ENCODE measurements around the gene OXLD1.
"Not testable (repeated sequence)": the region's sequence is repeated elsewhere in the genome, so short reads cannot be mapped to it uniquely, and the experiment has no call there.

The OXLD1 gene

DNA sequence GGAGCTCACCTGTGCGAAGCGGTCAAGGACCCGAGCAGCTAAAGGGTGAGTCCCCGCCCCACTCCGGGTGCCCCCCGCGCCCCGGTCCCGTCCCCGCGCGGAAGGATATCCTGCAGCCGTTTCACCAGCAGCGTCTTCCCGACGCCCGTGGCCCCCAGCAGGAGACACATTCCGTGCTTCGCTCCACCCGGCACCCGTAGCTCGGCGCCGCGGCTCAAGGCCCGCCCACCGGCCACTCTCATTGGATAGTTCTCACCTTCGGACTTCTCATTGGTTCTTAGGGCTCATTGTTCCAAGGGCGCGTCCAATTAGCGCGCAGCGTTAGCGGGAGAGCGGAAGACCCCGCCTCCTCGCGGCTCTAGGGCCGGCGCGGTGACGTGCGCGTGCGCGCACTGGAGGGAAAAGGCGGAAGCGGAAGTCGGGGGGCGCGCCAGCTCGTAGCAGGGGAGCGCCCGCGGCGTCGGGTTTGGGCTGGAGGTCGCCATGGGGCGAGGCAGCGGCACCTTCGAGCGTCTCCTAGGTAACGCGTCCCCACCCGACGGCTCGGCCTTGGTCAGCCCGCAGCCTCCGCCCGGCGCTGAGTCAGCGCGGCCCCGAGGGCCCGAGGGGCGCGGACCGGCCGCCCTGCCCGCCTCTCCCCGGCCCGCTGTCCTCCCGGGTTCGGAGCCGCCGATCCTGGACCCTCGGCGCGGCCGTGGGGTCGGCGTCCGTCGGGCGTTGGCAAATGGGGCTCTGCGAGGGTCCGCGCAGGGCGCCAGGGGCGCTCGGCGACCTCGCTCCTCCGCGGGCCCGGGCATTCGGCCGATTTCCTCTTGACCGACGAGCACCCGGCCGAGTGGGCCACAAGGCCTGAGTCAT, 17.4 kb upstream of the OXLD1 start, which contains the start of the genes ARL16 and HGS:
Gene ARL16 (minus strand): TSS at position 214 of the 858 bp plus-strand sequence. CDS start 44 bp downstream, at position 170.
Gene HGS (plus strand): TSS at position 428 of the 858 bp plus-strand sequence. CDS start 56 bp downstream, at position 484.
- DNase-seq (ENCODE audit: low read depth in 2 of 2), result peak; percentile 96 to 97

DNA sequence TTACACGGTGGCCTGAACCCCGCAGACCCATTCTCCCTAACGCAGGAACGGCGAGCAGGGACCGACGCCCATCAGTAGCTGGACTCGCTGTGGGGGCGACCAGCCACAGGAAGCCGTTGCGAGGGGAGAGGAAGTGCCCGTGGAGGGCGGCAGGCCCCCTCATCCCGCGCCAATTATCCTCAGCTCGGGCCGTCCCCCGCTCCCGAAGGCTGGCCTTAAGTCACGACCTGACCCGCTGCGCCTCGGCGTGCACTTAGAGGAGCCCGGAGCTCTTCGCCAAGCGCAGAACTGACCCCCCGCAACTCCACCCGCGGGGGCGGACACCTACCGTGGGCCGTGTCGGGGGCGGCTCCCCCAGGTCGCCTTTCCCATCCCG, 16.8 kb upstream of the OXLD1 start:
- DNase-seq (ENCODE audit: low read depth in 2 of 2), result no peak

DNA sequence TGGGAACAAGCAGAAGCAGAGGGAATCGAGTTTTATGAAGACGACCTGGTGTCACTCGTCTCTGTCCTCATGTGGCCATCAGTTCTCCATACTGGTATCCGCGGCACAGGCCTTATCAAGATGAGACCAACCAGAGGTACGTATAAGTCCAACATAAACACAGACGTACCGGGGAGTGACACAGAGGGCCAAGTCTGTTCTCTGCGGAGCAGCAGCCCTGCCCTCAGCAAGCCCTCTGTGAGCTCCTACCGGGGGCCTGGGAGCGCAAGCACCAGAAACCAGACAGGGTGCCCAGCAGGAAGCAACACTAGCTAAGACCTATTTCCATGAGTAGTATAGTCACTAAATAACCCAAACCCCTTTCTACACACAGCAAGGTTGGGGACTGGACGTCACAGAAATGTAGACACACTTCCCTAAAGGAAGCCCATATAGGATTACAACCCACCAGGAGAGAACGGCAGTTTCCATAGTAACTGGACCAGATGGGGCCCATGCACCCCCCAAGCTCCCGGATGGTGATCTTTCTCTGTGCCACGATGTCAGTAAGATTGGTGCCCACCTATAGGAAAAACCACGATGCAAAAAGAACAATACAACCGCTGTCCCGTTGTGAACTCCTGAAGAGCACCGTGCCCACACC, 16.3 kb upstream of the OXLD1 start:
- no peak for DNase-seq (ENCODE audit: low read depth in 2 of 2)

DNA sequence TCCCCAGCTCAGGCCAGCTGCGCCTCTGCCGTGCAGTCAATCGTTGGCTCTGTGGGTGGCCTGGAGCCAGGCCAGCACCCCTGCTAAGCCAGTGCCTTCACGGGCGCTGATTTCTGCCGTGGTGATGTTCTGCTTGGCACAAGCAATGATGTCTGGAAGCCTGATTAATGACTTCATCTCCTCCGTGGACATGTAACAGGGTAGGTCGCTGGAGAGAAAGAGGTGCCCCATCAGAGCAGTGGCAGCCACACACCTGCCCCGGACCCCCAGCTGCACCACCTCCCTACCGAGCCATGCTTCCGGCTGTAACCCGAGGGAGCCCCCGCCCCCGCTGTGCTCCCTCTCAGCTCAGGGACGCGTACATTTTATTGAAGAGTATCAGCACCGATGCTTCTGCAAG, 15.3 kb upstream of the OXLD1 start:
- DNase-seq (ENCODE audit: low read depth in 2 of 2), result no peak

DNA sequence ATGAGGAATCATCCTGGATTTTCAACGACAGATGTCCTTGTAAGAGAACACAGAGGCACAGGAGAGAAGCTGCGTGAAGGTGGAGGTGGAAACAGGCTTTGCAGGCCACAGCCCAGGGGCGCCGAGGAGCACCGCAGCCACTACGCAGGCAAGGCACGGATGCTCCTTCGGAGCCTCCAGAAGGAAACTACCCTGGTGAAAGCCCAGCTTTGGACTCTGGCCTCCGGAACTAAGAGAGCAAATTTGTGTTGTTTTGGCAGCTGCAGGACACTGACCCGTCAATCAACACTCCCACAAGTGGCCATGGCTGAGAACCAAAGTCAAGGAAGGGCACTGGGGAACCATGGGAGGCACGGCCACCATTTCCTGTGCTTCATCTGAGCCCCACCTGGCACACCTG, 13.7 kb upstream of the OXLD1 start:
- no peak for DNase-seq (ENCODE audit: low read depth in 2 of 2)

DNA sequence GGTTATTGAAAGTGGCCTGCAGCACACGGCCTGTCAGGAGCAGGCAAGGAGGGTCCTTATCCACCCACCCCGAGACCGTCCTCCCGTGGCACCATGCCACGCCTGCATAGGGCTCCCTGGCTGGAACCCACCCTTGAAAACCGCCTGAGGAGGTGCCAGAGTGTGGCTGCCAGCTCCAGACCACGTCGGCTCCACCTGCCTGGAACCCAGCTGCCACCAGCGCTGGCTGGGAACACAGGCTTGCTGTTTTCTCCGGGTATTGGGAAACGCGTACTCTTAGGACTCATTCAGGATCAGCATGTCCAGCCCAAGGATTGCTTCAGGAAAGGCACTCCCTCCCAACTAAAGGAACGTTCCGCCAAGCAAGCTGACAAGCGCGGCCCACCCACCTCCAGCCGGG, 10.5 kb upstream of the OXLD1 start:
- DNase-seq (ENCODE audit: low read depth in 2 of 2), result no peak

DNA sequence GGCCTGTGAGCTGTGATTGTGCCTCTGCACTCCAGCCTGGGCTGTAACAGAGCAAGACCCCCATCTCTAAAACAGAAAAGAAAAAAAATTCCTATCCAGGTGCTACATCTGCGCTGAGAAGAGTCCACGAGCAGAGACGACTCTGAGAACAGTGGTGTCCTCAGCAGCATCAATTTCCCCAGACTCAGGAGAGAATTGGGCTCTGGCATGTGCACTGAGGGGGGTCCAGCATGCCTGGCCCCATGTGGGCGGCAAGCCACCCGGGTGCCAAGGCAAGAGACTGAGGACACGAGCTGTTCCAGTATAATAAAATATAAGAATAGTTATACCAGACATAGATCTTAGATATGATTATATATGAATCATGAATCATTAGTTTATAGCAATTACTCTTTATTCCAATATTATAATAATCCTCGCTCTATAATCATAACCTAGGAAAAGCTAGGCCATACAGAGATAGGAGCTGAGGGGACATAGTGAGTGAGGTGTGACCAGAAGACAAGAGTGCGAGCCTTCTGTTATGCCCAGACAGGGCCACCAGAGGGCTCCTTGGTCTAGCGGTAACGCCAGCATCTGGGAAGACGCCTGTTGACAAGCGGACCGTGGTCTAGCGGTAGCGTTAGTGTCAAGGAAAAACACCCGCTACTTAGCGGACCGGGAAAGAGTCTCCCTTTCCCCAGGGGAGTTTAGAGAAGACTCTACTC, 9.3 kb upstream of the OXLD1 start:
- not testable (repeated sequence) for DNase-seq (ENCODE audit: low read depth in 2 of 2)

DNA sequence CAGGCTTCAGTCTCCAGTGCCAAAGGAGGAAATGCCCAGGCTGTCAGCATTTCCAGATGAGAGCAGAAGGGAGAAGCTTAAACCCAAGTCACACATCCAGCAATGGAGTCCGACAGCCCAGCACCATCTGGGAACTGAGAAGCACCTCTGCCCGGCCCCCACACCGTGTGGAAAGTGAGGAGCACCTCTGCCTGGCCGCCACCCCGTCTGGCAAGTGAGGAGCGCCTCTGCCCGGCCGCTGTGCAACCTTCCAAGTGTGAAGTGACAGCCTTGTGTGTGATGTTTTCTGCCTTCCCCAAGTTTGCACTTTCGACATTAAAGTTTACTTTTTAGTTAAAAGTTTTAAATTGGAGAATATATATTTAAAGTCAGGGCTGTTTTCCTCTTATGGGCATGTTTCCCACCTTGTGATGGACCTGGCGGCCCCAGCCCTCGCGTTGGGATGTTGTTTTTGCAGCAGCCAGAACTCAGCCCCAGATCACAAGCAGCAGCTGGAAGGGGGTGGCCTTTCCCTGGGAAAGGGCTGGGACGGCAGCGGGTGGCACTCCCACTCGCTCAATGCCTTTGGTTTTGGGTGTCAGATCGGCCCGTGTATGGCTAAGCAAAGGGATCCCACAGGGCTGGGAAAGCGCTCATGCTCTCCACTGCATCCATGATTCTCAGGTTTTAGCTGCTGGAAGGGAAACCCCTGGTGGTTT, 7.3 kb upstream of the OXLD1 start:
- DNase-seq (ENCODE audit: low read depth in 2 of 2), result no peak

DNA sequence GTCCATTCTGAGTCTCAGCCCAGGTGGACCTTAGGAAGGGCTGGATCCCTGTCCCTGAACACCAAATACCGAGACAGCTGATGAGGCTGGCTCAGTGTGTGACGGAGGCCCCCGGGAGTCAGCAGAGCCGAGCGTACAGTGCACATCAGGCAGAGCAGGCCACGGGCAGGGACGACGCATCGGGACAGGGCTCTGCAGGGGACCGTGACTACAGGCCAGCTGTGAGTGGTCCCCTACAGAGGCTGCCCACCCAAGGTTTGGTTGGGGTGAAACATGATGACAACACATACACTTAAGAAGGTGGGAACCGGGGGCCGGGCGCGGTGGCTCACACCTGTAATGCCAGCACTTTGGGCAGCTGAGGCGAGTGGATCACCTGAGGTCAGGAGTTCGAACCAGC, 6.5 kb upstream of the OXLD1 start:
- no peak for DNase-seq (ENCODE audit: low read depth in 2 of 2)

DNA sequence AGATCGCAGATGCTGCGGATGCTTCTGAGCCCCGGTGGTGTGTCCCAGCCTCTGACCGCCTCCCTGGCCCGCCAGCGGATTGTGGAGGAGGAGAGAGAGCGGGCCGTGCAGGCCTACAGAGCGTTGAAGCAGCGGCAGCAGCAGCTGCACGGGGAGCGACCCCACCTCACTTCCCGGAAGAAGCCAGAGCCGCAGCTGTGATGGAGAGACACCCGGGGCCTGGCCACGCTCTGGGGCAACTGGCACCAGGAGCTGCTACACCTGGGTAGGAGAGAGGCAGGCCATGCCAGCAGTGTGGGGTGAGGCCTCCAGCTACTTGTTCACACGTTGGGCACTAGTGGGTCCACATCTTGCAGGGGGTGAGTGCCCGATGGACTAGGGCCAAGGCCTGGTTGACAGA, 6.1 kb upstream of the OXLD1 start:
- DNase-seq (ENCODE audit: low read depth in 2 of 2), result no peak

DNA sequence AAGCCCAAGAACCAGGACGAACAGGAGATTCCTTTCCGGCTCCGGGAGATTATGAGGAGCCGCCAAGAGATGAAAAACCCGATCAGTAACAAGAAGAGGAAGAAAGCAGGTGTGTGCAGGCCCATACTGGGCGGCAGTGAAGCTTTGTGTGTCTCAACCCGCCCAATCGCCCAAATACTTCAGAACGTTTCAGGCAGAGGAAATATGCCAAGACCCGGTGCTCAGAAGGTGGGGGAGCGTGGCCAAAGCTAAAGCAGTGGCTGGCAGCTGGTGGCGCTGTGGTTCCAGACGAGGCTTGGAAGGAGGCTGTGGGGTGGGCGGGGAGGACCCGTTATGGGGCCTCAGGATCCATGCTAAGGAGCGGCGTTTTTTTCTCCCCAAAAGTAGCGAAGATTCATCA, 1.3 kb upstream of the OXLD1 start:
- DNase-seq (ENCODE audit: low read depth in 2 of 2), result no peak

DNA sequence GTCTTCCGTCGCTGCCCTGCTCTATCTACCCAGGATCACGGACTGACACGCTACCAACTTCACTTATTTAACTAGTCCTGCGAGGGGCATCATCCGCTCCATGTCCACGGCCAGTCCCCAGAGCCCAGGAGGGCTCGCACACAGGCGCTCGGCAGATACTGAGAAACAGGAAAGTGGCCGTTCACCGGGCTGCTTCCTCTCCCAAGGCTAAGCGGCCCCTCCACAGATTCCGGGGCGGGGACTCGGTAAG, 388 bp downstream of the OXLD1 start:
- DNase-seq (ENCODE audit: low read depth in 2 of 2), result peak in 1 of 2 donors; percentile 10

DNA sequence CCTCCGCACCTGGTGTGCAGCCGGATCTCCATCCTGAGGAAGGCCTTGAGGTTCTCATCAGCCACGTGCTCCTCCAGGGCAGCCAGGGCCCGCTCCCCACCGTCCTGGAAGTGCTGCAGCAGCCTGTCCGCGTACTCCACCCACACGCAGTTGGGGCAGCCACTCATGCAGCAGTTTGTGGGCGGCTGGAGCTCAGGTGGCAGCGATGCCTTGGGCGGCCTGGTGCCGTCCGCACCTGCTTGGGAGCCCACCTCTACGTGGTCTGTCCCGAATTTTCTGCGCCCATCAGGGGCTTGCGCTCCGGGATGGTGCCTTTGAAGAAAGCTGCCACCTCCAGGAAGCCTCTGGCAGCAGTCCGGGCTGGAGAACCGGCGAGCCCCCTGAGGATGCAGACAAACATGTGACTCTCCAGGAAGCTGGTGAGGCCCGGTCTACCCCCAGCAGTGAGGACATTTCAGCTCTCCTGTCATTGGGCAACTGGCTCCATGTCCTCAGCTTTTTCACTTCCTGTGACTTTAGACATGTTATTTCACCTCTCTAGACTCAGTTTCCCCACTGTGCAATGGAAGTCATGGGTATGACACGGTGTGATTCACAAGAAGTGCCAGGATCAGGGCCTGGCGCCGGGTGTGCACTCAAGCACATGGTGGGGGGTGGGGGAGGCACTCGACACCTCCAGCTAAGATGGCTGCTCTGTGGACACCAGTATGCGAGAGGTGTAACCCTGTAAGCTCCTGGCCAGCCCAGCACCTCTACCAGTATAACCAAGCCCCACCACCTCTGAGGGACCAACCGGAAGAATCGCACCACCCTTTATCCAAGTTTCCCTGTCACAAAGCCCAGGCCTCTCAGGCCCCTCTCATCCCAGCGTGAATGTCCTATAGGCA, 957 bp downstream of the OXLD1 start:
- peak; percentile 43 to 52 for DNase-seq (ENCODE audit: low read depth in 2 of 2)

DNA sequence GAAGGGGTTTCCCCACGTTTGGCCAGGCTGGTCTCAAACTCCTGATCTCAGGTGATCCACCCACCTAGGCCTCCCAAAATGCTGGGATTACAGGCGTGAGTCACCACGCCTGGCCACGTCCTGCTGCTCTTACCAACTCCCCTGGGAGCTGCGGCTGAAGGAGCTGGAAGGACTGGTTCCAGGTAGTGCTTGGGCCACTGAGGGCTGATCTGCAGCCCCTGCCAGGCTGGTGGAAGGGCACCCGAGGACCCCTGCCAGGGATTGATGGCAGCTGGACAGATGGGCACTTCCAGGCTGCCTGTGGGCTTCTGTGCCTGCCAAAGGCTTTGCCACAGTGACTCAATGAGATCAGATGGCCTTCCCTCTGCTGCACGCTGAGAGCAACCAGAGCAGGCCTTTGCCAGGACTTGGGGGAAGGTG, 2.3 kb downstream of the OXLD1 start:
- no peak for DNase-seq (ENCODE audit: low read depth in 2 of 2)

DNA sequence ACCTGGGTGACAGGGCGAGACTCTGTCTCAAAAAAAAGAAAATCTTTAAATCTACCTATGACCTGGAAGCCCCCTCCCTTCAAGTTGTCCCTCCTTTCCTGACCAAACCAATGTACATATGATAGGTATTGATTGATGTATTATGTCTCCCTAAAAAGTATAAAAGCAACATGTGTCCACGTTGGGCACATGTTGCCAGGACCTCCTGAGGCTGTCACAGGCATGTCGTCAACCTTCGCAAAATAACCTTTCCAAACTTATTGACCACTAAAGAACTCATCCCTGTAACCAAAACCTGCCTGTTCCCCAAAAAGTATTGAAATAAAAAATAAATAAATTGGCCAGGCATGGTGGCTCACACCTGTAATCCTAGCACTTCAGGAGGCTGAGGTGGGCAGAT, 4.4 kb downstream of the OXLD1 start:
- no peak for DNase-seq (ENCODE audit: low read depth in 2 of 2)

DNA sequence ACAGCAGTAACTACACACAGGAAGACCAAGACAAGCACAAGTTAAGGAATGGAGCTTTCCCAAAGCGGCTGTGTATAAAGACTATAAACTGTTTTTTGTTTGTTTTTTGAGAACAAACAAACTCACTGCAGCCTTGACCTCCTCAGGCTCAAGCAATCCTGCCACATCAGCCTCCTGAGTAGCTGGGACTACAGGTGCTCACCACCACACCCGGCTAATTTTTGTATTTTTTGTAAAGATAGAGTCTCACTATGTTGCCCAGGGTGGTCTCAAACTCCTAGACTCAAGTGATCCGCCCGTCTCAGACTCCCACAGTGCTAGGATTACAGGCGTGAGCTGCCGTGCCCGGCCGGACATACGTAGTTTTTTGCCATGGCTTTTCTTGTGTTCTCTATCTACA, 6.0 kb downstream of the OXLD1 start:
- no peak for DNase-seq (ENCODE audit: low read depth in 2 of 2)

DNA sequence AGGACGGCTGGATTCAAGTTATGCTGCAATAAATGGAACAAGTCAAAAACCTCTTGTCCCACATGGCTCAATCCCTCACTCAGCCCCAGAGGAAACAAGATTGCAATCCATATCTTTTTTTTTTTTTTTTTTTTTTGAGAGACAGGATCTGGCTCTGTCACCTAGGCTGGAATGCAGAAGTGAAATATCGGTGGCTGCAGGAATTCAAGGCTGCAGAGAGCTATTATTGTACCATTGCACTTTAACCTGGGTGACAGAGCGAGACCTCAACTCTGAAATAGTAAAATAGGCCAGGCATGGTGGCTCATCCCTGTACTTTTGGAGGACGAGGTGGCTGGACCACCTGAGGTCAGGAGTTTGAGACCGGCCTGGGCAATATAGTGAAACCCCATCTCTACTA, 7.4 kb downstream of the OXLD1 start:
- DNase-seq (ENCODE audit: low read depth in 2 of 2), result no peak

DNA sequence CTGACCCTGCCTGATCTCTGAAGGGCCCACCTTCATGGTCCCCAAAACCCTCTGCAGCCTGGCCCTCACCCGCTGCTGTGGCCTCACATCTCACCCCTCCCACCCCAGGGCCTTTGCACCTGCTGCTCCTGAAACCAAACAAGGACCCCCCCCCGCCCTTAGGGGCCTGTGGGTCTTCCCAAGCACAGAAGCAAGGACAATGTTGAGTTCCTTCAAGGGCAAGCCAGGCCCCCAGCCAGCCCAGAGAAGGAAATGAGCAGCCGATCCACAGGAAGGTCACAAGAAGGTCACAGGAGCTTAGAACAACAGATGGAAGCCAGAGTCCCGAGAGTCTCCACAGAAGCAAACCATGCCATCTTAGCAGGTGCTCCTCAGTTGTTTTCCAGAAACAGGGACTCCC, 9.6 kb downstream of the OXLD1 start:
- DNase-seq (ENCODE audit: low read depth in 2 of 2), result no peak

DNA sequence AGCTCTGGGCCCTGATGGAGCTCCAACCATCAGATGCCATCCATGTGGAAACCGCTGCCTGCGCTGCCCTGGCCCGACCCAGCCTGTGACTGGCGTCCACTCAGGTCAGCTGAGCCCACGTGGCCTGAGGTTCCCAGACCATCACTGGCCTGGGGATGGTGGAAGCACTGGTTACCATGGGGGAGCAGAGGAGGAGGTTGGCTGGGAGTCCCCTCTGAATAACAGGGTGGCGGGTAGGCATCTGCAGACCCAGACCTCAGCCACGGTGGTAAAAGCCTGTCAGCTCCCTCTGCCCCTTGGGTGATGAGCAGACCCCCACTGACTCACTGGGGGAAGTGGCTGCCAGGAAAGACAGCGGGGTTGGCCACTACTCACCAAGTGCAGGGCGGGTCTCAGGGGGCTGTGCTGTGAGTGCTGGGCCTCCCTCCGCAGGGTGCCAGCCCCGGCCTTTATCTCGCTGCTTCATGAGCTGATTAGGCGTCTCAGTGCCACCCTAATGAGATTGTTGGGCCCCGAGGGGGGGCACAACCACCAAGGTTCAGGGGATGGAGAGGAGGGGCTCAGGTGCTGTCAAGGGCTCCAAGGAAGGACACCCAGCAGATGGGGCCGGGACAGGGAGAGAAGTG, 10.2 kb downstream of the OXLD1 start, which contains the start of gene PDE6G:
Gene PDE6G (minus strand): TSS at position 425 of the 626 bp plus-strand sequence. CDS start 3,237 bp downstream, outside the sequence.
- no peak for DNase-seq (ENCODE audit: low read depth in 2 of 2)

DNA sequence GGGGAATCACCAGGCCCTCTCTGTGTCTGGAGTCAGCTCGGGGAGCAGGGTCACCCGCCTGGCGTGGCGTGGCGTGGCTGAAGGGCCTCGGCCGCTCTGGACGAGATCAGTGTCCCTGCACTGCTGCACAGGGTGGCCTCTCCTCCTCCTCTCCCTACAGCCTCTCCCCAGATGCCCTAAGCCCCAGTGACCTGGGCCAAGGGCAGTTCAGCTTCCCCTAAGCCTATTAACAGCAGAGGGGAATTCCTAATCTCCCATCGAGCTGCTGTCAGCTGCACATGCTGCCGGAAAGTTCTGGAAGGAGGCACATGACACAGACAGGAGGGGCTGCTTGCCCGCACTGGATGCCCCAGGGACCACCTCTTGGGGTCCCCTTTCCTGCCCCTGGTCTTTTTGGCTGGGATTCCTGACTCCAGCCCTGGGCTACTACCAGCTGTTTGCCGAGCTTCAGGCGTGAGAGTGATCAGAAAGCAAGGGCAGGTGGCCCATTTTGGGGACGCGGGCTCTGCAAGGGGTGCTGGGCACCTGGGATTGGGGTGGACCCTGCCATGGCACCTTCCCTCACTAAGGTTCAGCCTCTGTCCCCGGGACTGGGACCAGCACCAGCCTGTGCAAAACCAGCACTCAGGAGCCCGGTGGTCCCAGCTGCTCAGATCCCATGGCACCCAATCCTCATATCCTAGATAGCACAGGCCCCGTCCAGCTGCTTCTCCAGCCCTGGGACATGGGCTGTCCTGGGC, 10.9 kb downstream of the OXLD1 start:
- DNase-seq (ENCODE audit: low read depth in 2 of 2), result no peak
